Measurements from ENCODE around the gene GPR183.
"Not testable (repeated sequence)": the region's sequence is repeated elsewhere in the genome, so short reads cannot be mapped to it uniquely, and the experiment has no call there.

The GPR183 gene

GRCh38 chr13:99269627-99270241, 37.5 kb downstream of the GPR183 start:
- DNase-seq (ENCODE audit: low read depth), result no peak

GRCh38 chr13:99268822-99269221, 38.4 kb downstream of the GPR183 start:
- no peak for DNase-seq (ENCODE audit: low read depth)

GRCh38 chr13:99267927-99268326, 39.3 kb downstream of the GPR183 start:
- DNase-seq (ENCODE audit: low read depth), result no peak

GRCh38 chr13:99266827-99267226, 40.4 kb downstream of the GPR183 start:
- DNase-seq (ENCODE audit: low read depth), result no peak

- DNase-seq (ENCODE audit: low read depth), result no peak
Observed at GRCh38 chr13:99265821-99266426, 41.3 kb downstream of the GPR183 start.

- DNase-seq (ENCODE audit: low read depth), result no peak
Observed at GRCh38 chr13:99265162-99265800, 41.9 kb downstream of the GPR183 start.

GRCh38 chr13:99264051-99264450, 43.1 kb downstream of the GPR183 start:
- no peak for DNase-seq (ENCODE audit: low read depth)

GRCh38 chr13:99263126-99263785, 43.9 kb downstream of the GPR183 start:
- DNase-seq (ENCODE audit: low read depth), result no peak

- DNase-seq (ENCODE audit: low read depth), result no peak
Observed at GRCh38 chr13:99261059-99261458, 46.1 kb downstream of the GPR183 start.

GRCh38 chr13:99260216-99260615, 47.0 kb downstream of the GPR183 start:
- no peak for DNase-seq (ENCODE audit: low read depth)

- DNase-seq (ENCODE audit: low read depth), result no peak
Observed at GRCh38 chr13:99258946-99259345, 48.3 kb downstream of the GPR183 start.

GRCh38 chr13:99258210-99258860, 48.9 kb downstream of the GPR183 start, which contains the start of gene GPR18:
Gene GPR18 (minus strand): TSS chr13:99258379. CDS start chr13:99255872, 2,507 bp downstream.
- no peak for DNase-seq (ENCODE audit: low read depth)

GRCh38 chr13:99257291-99257690, 49.9 kb downstream of the GPR183 start:
- DNase-seq (ENCODE audit: low read depth), result no peak

GRCh38 chr13:99256709-99257108, 50.5 kb downstream of the GPR183 start:
- no peak for DNase-seq (ENCODE audit: low read depth)

- DNase-seq (ENCODE audit: low read depth), result no peak
Observed at GRCh38 chr13:99256283-99256682, 50.9 kb downstream of the GPR183 start.

- DNase-seq (ENCODE audit: low read depth), result no peak
Observed at GRCh38 chr13:99255271-99255670, 51.9 kb downstream of the GPR183 start.

GRCh38 chr13:99254830-99255229, 52.4 kb downstream of the GPR183 start:
- DNase-seq (ENCODE audit: low read depth), result no peak

- DNase-seq (ENCODE audit: low read depth), result no peak
Observed at GRCh38 chr13:99251921-99252320, 55.3 kb downstream of the GPR183 start.

GRCh38 chr13:99250982-99251825, 56.0 kb downstream of the GPR183 start:
- no peak for DNase-seq (ENCODE audit: low read depth)

- DNase-seq (ENCODE audit: low read depth), result not testable (repeated sequence)
Observed at GRCh38 chr13:99249606-99250005, 57.6 kb downstream of the GPR183 start.

GRCh38 chr13:99249178-99249577, 58.0 kb downstream of the GPR183 start:
- not testable (repeated sequence) for DNase-seq (ENCODE audit: low read depth)

All from T-helper 22 cell (primary cell).